ENCODE results near the gene HCN4.
"Not testable (repeated sequence)": the region's sequence is repeated elsewhere in the genome, so short reads cannot be mapped to it uniquely, and the experiment has no call there.

Gene HCN4

DNA sequence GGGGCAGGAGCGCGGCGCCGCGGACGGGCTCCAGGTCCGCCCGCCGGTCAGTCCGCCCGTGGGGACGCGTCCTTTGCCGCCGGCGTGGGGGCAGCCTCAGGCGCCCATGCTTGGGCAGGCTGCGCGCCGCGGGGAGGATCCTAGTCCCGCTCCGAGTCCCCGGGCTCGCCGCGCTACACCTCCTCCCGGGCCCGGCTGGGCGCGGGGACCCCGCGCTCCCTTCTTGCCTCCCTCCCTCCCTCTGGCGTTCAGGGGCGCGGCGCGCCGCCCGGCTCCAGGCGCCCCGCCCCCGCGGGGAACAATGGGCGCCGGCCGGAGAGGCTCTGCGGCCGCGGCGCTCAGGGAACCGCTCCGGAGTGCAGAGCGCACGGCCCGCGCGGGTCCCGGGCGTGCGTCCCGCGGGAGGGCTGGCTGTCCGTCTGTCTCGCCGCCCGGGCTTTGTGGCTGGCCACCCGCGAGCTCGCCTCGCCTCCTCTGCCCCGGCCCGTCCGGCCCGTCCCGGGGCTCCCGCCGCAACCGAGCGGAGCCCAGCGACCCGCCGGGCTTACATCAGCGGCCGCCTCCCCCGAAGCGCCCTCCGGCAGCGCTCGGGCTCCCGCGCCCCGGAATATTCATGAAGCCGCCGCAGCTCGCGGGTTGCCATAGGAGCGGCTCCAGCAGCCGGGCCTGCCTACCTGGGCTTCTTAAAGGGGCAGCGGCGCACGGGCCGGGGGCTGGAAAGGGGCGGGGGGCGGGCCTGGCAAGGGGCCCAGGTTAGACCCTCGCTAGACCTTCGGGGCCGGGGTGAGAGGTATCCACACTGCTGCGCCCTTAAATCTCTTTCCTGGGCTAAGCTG, at the start of gene HCN4:
Gene HCN4 (minus strand): TSS at position 658 of the 836 bp plus-strand sequence. CDS start 688 bp downstream, outside the sequence.
- DNase-seq = peak; percentile 40

DNA sequence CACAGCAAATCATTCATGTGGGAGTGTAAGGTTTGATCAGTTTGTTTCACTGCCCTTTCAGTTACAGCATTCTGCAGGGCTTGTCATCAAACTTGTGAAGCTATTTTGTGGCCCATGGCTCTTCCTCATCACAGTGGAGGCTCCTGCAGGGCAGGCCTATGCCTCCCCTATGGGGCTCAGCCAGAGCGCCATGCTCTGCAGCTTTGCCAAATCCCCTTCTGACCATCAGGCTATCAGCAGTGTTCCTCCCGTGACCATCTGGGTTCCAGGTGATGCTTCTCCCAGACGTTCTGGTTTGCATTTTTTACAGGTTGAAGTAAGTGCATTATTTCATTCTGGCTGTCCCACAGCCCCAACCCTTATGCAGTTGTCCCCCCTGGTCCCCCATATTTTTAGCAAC, 46.1 kb upstream of the HCN4 start:
- no peak for DNase-seq

DNA sequence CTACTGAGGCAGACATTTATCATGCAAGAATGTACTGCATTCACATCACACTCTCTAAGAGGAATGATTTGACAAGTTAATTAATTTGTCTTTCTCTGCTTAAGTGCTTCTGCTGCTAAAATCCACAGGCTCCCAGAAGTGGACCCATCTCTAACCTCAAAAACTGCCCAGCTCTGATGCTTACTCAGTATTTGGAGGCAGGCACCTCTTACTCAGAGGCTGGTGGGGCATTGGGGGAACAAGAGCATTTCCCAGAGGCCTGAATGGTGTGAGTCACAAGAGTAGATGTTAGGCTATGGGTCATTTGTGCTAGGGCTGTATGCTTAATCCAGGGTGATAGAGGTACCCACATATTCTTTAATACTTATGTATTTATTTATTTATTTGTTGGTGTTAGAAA, 34.4 kb upstream of the HCN4 start:
- no peak for DNase-seq

DNA sequence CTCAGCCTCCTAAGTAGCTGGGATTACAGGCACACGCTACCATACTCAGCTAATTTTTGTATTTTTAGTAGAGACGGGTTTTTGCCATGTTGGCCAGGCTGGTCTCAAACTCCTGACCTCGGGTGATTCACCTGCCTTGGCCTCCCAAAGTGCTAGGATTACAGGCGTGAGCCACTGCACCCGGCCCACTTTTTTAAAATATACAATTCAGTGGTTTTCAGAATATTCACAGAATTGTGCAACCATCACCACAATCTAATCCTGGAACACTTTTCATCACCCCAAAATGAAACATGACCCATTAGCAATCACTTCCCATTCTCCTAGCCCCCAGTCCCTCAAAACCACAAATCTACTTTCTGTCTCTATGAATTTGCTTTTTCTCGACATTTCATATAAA, 31.5 kb upstream of the HCN4 start:
- DNase-seq = not testable (repeated sequence)

DNA sequence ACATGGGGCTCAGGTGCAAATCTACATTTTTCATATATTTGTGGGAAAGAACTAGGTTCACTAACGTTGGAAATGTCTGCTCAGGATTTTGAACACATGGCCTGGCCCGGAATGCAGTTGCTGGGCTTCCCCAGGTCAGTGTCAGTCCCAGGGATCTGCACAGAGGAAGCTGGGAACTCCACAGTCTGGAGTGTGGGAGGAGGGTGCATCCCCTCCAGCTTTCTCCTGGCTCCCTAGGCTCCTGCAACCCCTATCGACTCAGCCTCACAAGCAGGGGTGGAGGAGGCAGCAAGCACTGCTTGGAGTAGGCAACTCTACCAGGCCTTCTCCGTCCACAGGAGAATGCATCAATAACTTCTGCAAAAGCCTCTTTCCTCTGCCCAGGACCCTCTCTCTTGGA, 30.1 kb upstream of the HCN4 start:
- DNase-seq = no peak

DNA sequence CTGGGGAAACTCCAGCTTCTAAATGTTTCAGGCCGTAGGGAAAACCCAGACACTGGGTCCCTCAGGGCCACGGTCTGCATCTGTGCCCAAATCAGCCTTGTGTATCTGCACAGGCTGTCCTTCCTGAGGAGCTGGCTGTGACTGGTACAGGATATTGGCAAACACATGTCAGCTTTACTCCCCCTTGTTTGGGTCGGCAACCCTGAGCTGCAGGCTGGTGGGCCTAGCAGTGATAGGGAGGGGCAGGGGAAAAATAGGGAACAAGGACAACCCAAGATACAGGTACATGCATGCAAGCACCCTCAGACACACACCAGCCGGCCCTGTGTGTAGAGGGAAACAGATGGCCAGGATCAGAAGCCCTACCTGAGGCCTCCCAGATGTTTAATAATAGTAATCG, 28.7 kb upstream of the HCN4 start:
- peak; percentile 28 for DNase-seq

DNA sequence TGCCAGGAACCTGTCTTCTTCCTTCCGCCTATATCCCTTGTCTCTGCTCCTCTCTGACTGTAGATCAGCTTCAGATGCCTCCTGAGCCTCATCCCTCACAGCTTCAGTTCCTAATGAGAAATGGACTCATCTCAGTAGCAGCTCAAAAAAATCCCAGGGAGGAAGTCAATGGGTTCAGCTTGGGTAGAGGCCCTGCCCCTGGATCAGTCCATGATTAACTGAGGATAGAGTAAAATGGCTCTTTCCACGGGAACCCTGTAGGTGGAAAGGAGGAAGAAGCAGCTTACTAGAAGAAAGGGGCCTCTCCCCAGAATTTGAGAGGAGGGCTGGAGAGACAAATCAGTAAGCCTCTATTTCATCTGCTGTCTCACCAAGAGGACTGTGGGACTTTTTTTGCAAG, 26.9 kb upstream of the HCN4 start:
- no peak for DNase-seq

DNA sequence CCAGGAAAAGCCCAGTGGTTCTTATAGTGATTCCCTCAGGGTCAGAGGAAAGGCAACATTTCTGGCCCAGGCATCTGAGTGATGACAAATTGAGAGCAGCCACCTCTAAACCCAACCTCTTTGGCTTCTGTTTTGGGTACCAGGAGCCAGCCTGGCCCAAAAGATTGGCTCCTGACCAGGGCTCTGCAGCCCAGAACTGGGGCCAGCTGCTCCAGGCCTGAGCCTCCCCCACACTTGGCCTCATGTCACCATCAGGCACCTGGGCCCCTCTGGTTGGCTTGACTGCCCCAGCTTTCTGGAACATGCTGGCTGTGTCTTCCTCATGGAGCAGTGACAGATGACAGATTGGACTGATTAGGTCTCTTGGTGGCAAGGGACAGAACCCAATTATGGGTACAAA, 26.0 kb upstream of the HCN4 start:
- DNase-seq = no peak

DNA sequence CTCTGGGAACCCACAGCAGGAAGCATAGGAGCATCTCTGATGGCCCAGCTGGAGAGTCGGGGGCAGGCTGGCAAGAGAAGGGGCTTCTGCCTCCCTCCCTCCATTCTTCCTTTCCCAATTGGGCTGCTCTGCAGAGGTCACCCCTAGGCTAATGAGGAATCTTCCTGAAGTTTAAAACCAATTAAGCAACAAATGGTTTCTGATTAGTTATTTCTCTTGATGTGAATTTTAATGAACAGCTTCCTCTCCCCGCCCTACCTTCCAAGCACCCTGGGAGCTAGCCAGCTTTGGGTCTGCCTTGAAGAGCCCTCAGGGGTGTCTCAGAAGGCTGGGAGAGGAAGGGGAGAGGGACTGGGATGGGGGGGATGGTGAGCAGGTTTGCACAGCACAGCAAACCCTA, 24.6 kb upstream of the HCN4 start:
- DNase-seq = no peak

DNA sequence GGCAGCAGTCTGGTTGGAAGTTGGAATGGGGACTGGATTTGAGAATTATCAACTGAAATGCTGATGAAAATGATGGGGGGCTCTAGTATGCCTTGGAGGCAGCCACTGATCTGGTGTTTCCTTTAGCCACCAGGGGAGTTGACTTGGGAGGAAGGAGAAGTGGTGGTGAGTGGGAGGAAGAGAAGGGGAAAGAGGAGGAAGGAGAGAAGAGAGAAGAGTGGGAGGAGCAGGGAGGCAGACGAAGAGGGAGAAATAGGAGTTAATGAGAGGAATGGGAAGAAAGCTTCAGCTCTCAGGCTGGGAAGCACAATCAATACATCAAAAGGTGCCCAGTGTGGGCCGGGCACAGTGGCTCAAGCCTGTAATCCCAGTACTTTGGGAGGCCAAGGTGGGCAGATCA, 23.3 kb upstream of the HCN4 start:
- DNase-seq = no peak

DNA sequence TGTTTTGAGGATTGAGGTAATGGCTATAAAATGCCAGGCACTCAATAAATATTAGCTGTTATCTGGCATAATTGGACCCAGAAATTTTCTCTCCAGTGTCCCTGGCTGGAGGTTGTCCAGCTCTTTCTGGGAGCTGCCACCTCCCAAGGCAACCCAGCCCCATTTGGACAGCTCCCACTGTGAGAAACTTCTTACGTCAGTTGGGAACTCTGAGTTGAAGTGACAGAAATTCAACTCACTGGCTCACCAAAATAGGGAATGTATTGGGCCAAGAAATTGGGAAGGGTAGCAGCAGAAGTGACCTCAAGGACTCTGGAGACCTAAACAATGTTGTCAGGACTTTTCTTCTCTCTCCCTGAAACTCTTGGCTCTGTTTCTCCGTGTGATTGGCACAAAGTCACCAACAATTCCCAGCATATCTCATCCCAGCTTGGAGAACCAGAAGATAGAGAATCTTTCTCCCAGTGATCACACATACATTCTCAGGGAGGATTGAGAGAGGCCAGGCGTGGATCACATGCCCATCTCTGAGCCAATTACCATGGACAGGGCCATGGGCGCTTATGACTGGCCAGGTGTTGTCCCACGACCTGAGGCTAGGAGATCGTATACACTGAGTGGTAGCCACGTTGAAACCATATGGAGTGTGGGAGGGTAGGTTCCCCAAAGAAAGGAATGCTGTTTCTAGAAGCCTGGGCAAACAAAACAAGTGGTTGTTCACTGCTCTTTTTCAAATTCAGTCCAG, 22.5 kb upstream of the HCN4 start:
- DNase-seq = no peak

DNA sequence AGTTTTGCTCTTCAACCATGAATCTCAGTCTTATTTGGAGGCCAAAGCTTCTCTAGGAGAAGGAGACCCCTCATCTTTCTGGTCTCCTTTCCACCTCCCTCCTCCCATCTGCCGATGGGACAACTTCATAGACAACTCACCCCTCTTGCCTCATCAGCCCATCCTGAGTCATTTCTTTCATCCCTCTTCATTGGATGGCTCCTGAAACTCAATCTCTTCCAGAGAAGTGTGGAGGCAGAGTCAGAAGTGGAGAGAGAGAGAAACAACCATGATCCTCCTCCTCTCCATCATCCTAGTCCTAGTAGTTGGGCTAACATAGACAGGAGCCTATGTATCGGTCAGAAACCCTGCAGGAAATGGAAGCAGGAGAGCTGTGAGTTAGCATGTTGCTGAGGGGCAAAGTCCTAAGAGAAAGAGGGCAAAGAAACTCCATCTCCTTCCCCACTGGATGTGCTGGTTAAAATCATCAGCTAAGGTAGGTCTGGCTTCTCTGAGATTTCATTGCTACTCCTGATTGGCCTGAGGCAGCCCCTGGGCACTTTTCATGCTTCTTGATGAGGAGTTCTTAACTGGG, 21.3 kb upstream of the HCN4 start:
- DNase-seq = no peak

DNA sequence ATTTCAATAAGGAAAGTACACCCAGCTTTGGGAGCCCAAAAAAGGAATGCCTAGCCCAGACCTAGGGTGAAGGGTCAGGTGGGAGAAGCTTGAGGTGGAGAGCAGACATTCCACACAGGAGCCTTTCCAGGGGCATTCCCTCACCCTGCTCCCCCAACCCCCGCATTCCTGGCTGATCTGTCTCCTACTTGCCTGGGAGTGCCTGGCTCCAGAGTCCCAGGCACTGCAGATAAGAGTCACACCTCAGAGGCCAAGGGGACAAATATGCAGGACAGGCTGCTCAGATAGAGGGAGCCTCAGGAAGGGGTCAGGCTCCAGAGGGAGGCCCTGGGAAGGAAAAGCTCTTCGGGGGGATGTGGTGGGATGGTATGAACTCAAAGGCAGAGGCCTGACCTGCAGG, 20.8 kb upstream of the HCN4 start:
- DNase-seq = no peak

DNA sequence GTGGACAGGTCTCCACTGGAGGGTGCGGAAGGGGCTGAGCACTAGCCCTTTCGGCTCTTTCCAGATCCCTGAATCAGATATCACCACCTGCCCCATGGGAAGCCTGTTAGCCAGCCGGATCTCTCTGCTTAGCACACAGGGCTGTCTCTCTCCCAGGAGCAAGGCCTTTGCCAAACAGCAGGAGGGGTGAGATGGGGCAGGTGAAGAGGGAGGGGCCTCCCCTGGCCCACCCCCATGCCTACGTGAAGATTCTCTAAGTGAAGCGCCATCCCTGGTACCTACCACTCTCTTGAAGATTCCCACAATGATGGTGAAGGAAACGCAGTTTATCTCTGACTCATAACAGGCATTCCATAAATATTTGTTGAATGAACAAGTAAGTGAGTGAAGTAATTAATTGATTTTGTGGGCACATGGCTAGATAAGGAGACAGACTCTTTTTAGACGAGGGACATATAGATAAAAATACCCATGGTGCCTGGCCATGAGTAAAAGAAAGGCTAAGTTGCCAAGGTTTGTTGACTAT, 19.6 kb upstream of the HCN4 start:
- no peak for DNase-seq

DNA sequence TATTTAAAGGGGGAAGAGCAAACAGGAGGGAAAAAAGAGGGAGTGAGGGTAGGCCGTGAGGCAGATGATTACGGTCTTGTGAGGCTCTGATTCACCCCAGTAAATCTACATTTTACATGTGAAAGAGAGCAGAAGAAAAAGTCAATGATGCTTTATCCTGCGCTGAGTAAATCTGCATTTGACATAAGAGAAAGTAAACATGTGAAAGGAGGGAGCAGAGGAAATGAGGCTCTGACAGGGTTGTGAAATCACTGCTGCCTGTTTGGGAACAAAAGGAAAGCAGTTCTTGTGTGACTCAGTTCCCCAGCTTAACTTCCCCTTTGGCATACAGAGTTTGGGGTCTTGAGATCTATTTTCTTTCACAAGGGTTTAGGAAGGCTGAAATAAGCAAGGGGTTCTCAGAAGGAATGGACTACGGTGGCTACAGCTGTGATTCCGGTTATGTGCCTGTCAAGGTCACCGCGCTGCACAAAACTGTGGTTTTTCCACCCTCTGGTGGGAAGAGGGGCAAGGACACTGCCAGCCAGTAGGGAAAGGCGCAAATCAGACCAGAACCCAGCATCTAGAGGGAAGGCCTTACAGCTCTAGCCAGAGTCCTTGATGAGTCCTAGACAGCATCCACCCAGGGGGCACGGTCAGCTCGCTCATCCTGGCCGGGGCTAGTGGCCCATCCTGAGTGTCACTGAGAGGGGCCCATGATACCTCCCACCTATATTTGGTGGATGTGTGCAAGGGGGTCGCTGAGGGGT, 18.9 kb upstream of the HCN4 start:
- no peak for DNase-seq

DNA sequence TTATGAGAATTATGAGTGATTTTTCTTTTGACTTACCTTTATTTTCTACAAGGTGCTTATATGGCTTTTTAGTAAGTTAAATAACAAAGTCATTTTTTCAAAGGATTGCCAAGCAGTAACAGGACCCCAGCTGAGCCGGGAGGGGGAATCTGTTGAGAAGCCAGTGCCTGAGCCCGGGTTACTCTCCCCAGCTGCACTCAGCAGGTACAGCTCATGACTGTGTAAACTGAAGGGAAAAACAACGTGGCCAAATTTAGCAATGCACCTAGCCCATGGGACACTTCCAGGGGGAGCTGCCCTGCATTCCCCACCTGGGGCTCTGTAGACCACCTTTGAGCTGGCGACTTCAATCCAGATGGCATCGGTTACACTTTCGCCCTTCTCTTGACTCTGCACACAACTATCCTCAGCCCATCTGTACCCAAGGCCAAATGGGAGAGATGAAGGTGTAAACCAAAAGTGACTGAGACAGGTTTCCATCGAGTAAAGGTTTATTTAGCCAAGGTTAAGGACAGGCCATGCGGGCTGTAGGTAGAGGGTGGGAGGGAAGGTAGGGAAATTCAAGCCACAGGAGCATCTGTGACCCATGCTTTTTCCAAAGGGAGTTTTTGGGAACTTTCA, 18.2 kb upstream of the HCN4 start:
- no peak for DNase-seq

DNA sequence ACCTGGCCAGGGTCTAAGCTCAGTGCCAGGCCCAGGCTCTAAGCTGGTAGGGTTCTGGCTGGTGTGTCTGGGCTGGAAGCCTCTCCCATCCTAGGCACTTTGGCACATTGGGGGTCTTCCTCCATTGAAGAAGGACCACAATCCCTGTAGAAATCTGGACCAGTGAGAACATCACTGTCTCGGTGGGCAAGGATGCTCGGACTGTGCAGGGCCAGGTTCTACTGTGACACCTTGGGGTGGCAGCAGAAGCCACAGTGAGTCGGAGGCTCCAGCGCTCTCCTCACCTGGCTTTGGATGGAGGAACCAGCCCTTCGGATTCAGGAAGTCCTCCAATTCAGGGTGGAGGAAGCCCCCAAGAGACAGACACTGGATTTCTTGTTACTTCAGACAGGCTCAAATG, 17.5 kb upstream of the HCN4 start:
- no peak for DNase-seq

DNA sequence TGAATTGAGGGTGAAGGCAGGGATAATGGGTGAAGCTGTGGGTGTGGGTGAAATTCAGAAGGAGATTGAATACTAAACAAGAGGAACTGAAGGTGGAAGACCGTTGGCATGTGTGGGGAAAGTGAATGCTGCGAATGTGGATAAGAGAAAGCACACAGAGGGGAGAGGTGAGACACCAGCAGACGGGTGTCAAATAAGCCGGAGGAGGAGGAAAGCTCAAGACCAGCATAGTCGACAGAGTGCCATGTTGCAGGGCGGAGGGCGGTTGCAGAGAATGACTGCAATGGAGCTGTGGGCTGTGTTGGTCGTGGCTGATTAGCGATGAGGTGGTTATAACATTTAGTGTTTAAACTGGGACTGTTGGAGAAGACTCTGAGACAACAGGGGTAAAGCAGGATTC, 16.4 kb upstream of the HCN4 start:
- no peak for DNase-seq

DNA sequence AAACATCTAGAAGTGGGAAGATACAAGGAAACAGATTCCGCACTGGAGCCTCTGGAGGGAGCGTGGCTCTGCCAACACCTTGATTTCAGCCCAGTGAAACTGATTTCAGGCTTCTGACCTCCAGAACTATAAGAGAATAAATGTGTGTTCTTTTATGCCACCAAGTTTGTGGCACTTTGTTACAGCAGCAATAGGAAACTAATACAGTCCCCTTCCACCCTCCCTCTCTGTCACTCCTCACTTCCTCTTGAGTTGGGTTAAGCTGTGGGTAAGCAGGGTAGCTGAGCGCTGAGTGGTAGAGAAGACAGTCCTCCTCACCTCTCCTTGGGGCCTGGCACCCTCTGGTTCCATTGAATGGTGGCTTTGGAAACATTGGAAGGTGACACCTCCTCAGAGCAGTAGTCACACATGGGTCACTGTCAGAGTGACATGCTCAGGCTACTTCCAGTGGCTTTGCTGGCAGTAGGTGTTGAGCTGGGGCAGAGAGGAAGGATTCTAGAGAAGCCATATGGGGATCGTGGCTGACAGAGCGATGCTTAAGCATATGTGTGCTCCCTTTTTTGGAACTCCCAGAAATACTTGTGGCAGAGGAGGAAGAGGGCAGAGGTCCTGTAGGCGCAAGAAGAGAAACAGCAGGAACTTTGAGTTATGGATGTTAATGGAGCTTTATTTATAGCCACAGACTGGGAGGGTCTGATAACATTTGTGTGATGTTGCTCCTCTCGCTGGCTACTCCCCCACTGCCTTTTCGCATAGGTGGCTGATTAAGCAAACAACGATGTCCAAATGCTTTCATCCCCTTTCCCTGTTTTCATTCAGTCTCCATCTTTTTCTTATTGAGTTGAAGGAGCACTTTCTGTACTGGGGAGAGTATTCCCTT, 14.8 kb upstream of the HCN4 start:
- DNase-seq = no peak

DNA sequence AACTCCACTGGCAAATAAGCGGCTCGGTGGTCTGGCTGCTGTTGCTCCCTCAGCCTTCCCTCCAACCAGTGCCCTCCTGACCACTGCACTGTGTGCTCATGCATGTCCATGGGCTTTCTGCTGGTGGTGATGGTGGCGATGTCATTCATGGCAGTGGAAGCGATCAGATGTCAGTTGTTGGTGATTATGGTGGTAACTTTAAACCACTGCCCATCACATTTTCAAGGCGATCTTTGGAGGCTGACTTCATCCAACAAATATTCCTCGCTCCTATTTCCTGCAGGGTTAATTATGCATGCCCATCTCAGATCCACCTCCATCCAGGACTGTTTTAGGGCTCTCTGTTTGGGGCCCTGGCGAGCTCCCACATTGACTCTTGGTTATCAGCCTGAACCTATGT, 13.4 kb upstream of the HCN4 start:
- no peak for DNase-seq

DNA sequence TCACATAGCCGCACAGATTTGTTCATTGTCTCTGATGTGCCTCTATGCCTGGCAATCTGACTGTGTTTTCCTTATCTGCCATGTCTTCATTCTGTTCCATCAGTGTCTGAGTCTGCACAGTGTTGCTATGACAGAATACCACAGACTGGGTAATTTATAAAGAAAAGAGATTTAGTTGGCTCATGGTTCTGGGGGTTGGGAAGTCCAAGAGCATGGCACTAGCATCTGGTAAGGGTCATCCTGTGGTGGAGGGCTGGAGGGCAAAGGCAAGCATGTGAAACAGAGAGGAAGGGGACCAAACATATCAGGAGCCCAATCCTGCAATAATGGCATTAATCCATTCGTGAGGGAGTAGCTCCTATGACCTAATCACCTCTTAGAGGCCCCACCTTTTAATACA, 11.9 kb upstream of the HCN4 start:
- DNase-seq = no peak

DNA sequence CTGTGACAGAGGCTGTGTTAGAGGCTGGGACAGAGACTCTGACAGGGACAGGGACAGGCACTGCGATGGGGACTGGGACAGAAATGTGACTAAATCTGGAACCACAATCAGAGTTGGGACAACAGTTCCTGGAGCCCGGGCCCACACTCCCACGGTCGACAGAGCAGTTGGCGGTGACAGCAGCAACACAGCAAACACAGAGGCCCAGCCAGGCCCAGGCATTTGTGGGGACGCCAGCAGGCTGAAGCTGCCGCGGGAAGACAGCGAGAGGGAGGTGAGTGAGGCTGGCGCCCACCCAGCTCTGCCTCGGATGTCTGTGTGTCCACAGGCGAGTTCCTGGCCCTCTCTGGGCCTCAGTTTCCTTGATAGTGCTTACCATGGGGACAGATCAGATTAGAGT, 9.3 kb upstream of the HCN4 start:
- no peak for DNase-seq
